Heart right ventricle (tissue), 16 donors: ENCODE data around the gene GSDME. TPM values are rescaled to one million over a fixed set of nuclear protein-coding genes. Genes with fewer than 3 reads are reported as not detected.

Source experiments
- ATAC-seq, 8 donors: fragments of 200-7000 bp; cut with Tn5 transposase; one replicate each; pipeline ENCODE4 v1.9.1; 2020; ENCODE audit warnings: mild to moderate bottlenecking in 8 of 8, moderate library complexity in 8 of 8, moderate number of reproducible peaks in 1 of 8
- DNase-seq, 2 donors: peaks; one replicate each; pipeline ENCODE4 v3.0.0-alpha.2; 2020
- H3K27ac ChIP-seq, 10 donors: fragments of 200-600 bp; sonication (generic) in 2 of 10; one replicate each; pipeline versions ENCODE4 v1.5.0 to v1.8.0; 2020 to 2022; ENCODE audit warnings: mild to moderate bottlenecking in 3 of 10
- H3K27me3 ChIP-seq, 7 donors: fragments of 200-600 bp; one replicate each; pipeline ENCODE4 v1.8.0; 2021 to 2022; ENCODE audit warnings: mild to moderate bottlenecking in 2 of 7
- H3K36me3 ChIP-seq, 9 donors: fragments of 200-600 bp; sonication (generic) in 1 of 9; one replicate each; pipeline versions ENCODE4 v1.5.0 to v1.8.0; 2020 to 2022; ENCODE audit warnings: mild to moderate bottlenecking in 2 of 9
- H3K4me1 ChIP-seq, 9 donors: fragments of 200-600 bp; sonication (generic) in 1 of 9; one replicate each; pipeline versions ENCODE4 v1.5.0 to v1.8.0; 2020 to 2022; ENCODE audit warnings: mild to moderate bottlenecking in 4 of 9
- H3K4me3 ChIP-seq, 10 donors: fragments of 200-600 bp; sonication (generic) in 2 of 10; one replicate each; pipeline versions ENCODE4 v1.5.0 to v1.8.0; 2020 to 2022; ENCODE audit warnings: mild to moderate bottlenecking in 7 of 10, moderate library complexity in 2 of 10
- H3K9me3 ChIP-seq, 11 donors: fragments of 200-600 bp in 10 of 11; sonication (generic) in 2 of 11; one replicate each; pipeline versions ENCODE4 v1.5.0 to v1.8.0; 2013 to 2022; ENCODE audit warnings: mild to moderate bottlenecking in 2 of 11, control low read depth in 1 of 11, moderate library complexity in 1 of 11
- WGBS, 2 donors: extraction: QIAGEN DNeasy Blood & Tissue Kit; methylation state at CpG; one replicate each; pipeline ENCODE4 v1.1.7; 2013; ENCODE audit warnings: inconsistent platforms in 1 of 2; 5-methylcytosine and 5-hydroxymethylcytosine counted together
- intact Hi-C, 10 donors: fragments of 100-400 bp; cut with DNase I; formaldehyde crosslinking; loops; one replicate each; pipeline versions ENCODE4 v1.11.1 to v1.14.2; 2022
- polyA plus RNA-seq, 2 donors: library from polyadenylated mRNA; stranded (reverse); fragments of 200-250 nt; gene quantifications; one replicate each; pipeline ENCODE4 v1.2.3, GENCODE V29; 2013
- total RNA-seq, 10 donors: library from RNA; stranded (reverse); fragmentation: NEBNext Ultra II Directional in 3 of 10; extraction: Animal tissue kit (Norgen Biotek cat#: 25700) in 3 of 10; gene quantifications; one replicate each; pipeline versions ENCODE4 v1.2.1 to v1.2.4, GENCODE V29; 2021 to 2023
- TF ChIP-seq, protein P1 (sequence below), 9 donors: fragments of 200-600 bp; sonication (generic) in 2 of 9; IDR thresholded peaks; one replicate each; pipeline versions ENCODE4 v1.5.0 to v1.8.0; 2021 to 2022; ENCODE audit warnings: antibody characterized with exemption in 9 of 9, mild to moderate bottlenecking in 5 of 9, moderate library complexity in 1 of 9
- donor health status: Arrhythmogenic right ventricular cardiomyopathy.
- donor health status: ischemic (EF 13 %, LVEDD 7.1; RV severe dilation, severe dysfunction).
- donor health status: healthy with polysubstance abuse.
- donor health status: DM: no; HTN: yes; CAD: no.
- donor health status: DM: no; HTN: no; CAD: no.
- donor health status: ischemic (EF 25% LVEDD 6.9; RV normal size, moderate dysfunction).
- donor health status: ischemic (EF 25% LVEDD 5.7; RV mildly dilated, moderate dysfunction).
- donor health status: healthy.
- donor health status: DM: yes; HTN: yes; CAD: no.
- donor health status: Ischemic cardiomyopathy.
- donor health status: ischemic (EF 35%, LVEDD 5.7; RV mildly dilated, moderate dysfunction).
- donor health status: nonischemic (EF 11% LVEDD 7.7; RV severe dilation, severe dysfunction).
- donor health status: DM: yes; HTN: yes; CAD: no.
- donor health status: PGD.
- donor health status: ischemic (EF 29% LVEDD 5.4; RV normal size, mild dysfunction).
- donor health status: nonischemic (EF 23%, LVEDD 6.1; RV moderate dilation, normal function).

GSDME gene
- total and polyA plus RNA-seq, 12 donors: 2.8 to 11.9 (median 5.8) TPM

DNA sequence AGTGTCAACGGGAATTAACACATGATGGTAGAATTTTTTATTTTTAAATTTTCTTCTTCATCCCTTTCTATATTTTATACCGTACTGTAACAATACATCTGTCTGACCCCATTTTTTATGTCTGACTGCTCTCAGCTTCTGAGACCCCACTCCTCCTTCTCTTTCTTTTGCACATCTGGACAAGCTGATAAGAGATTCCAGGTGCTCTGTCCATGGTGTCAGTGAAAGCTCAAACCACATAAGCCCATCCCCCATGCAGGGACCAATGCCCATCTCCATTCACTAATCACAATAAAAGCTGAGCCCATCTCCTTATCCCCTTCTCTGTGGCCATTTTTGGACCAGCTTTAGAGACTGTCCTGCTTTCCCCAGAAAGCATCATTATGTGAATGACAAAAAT, 8.7 kb downstream of the GSDME start:
- ATAC-seq: no peak
- no peak overlapping the region for H3K27ac ChIP-seq
- H3K36me3 ChIP-seq: peaks cover 0 to 3% (median 0%) of the 10 kb centered on the region in 9 donors
- no peaks in the 10 kb centered on the region for H3K4me1 ChIP-seq
- no peak overlapping the region for H3K4me3 ChIP-seq
- no peak for DNase-seq
- no peaks in the 10 kb centered on the region for H3K27me3 ChIP-seq
- WGBS, 2 donors: 67 to 97% methylated on average over 2 of the region's 2 CpGs
- TF ChIP-seq, protein P1, sequence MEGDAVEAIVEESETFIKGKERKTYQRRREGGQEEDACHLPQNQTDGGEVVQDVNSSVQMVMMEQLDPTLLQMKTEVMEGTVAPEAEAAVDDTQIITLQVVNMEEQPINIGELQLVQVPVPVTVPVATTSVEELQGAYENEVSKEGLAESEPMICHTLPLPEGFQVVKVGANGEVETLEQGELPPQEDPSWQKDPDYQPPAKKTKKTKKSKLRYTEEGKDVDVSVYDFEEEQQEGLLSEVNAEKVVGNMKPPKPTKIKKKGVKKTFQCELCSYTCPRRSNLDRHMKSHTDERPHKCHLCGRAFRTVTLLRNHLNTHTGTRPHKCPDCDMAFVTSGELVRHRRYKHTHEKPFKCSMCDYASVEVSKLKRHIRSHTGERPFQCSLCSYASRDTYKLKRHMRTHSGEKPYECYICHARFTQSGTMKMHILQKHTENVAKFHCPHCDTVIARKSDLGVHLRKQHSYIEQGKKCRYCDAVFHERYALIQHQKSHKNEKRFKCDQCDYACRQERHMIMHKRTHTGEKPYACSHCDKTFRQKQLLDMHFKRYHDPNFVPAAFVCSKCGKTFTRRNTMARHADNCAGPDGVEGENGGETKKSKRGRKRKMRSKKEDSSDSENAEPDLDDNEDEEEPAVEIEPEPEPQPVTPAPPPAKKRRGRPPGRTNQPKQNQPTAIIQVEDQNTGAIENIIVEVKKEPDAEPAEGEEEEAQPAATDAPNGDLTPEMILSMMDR (IDR thresholded peaks at IDR 0.05): no peak
- intact Hi-C loops: no loop called here
- no peaks in the 10 kb centered on the region for H3K9me3 ChIP-seq

DNA sequence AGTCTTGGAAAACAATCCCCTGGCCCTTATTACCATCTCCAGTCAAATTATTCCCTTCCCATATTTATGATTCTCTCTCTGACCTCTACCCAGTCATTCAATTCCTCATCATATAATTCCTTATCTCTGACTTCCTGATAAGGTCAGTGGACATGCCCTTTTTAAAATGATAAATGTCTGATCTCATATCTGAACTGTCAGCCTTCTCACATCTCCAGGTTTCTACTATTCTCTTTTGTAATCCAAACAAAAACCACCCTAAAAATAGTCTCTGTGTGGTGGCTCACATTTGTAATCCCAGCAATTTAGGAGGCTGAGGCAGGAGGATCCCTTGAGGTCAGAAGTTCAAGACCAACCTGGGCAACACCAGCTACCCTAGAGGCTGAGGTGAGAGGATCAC, 11.9 kb downstream of the GSDME start:
- H3K36me3 ChIP-seq: peaks cover 0 to 4% (median 0%) of the 10 kb centered on the region in 9 donors
- H3K27ac ChIP-seq: no peak overlapping the region
- intact Hi-C loops: no loop called here
- peaks cover 0 to 7% (median 0%) of the 10 kb centered on the region in 9 donors for H3K4me1 ChIP-seq
- H3K9me3 ChIP-seq: no peaks in the 10 kb centered on the region
- TF ChIP-seq, protein P1 (IDR thresholded peaks at IDR 0.05): no peak
- no peak overlapping the region for H3K4me3 ChIP-seq
- ATAC-seq: no peak
- H3K27me3 ChIP-seq: no peaks in the 10 kb centered on the region
- DNase-seq: no peak

DNA sequence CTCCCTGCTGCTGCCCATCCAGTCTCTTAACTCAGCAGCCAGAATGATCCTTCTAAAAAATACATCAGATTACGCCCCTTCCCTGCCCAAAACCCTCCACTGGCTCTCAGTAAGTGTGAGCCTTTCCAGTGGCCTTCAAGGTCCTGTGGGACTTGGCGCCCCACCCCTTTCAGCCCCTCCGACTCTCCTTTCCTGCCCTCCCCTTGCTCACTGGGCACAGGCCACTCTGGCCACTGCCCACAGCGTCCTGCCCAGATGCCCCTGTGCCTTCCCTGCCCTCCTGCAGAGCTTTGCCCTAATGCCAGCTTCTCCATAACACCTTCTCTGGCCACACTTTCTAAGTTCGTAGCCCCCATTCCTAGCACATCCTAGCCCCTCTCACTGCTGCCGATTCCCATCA, 13.8 kb downstream of the GSDME start:
- DNase-seq (no peak), ATAC-seq (peak in 1 of 8 donors; percentile 22)
- no peak overlapping the region for H3K4me3 ChIP-seq
- H3K9me3 ChIP-seq: peaks cover 0 to 9% (median 4%) of the 10 kb centered on the region in 11 donors
- intact Hi-C loops: no loop called here
- peaks cover 0 to 7% (median 0%) of the 10 kb centered on the region in 9 donors for H3K4me1 ChIP-seq
- no peak overlapping the region for H3K27ac ChIP-seq
- WGBS, 2 donors: 88 to 92% methylated on average over 6 of the region's 6 CpGs
- TF ChIP-seq, protein P1 (IDR thresholded peaks at IDR 0.05): no peak
- peaks cover 0 to 4% (median 0%) of the 10 kb centered on the region in 9 donors for H3K36me3 ChIP-seq
- H3K27me3 ChIP-seq: no peaks in the 10 kb centered on the region

DNA sequence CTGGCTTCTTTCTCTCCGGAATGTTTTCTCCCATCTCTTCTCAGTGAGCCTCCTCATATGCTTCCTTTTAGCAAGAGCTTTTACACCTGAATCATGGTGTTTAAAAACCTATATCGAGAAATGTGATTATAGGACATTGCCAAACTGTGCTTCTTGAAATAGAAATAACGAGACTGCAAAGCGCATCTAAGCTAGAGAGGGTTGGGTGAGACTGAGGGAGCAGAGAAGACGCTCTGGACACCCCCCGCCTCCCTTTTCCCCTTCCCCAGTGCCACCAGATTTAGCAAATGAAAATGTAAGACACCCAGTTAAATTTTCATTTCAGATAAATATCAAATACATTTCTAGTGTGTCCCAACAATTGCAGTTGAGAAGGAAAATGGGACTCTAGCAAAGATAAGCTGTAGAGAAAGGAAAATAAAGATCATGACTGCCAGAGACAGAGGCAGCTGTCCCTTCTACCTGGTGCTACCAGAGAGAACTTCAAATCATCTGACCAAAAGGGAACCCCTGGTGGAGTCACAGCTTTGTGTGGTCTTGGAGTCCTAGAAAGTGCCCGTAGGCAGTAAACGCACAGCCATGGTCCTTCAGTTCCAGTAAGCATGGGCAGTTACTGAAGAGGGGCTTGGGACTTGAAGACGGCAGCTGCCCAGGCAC, 14.6 kb downstream of the GSDME start:
- no peak for ATAC-seq
- 92 to 93% methylated on average over 9 of the region's 9 CpGs for WGBS, 2 donors

More for the DNA sequence above, 14.6 kb downstream of the GSDME start:
- intact Hi-C loops: no loop called here
- peaks cover 0 to 17% (median 7%) of the 10 kb centered on the region in 11 donors for H3K9me3 ChIP-seq
- no peaks in the 10 kb centered on the region for H3K27me3 ChIP-seq
- peaks cover 0 to 4% (median 0%) of the 10 kb centered on the region in 9 donors for H3K36me3 ChIP-seq
- H3K4me1 ChIP-seq: peaks cover 0 to 7% (median 0%) of the 10 kb centered on the region in 9 donors
- H3K4me3 ChIP-seq: no peak overlapping the region
- peak overlapping the region in 2 of 10 donors; percentile 5 to 9 for H3K27ac ChIP-seq
- DNase-seq: no peak
- TF ChIP-seq, protein P1 (IDR thresholded peaks at IDR 0.05): no peak
